Mesenchymal stem cell (in vitro differentiated cells and primary cell): ENCODE results near the gene KLHL3.

Source experiments
- DNase-seq: peaks from one replicate; pipeline ENCODE4 v3.0.0-alpha.2; 2013
- H2AFZ ChIP-seq: one replicate; pipeline ENCODE4 v1.6.1; 2013; ENCODE audit warnings: low read depth, mild to moderate bottlenecking, control low read depth, inconsistent platforms, low read length, moderate library complexity
- H2AK5ac ChIP-seq: 2 replicates; pipeline ENCODE4 v1.6.1; 2013; ENCODE audit warnings: low read length, moderate library complexity, mild to moderate bottlenecking, inconsistent platforms; ENCODE audit not compliant: severe bottlenecking
- H2BK120ac ChIP-seq: one replicate; pipeline ENCODE4 v1.6.1; 2013; ENCODE audit warnings: low read depth, mild to moderate bottlenecking, inconsistent platforms, low read length, moderate library complexity
- H2BK12ac ChIP-seq, 2 experiments: one replicate each; pipeline ENCODE4 v1.6.1; 2013; ENCODE audit warnings: inconsistent platforms in 2 of 2, low read length in 2 of 2, mild to moderate bottlenecking in 2 of 2, moderate library complexity in 2 of 2, control low read depth in 1 of 2
- H2BK15ac ChIP-seq: one replicate; pipeline ENCODE4 v1.6.1; 2013; ENCODE audit warnings: mild to moderate bottlenecking, low read depth, inconsistent platforms; ENCODE audit not compliant: poor library complexity, severe bottlenecking
- H2BK5ac ChIP-seq: 2 replicates; pipeline ENCODE4 v1.6.1; 2013; ENCODE audit warnings: low read depth, mild to moderate bottlenecking, low read length, control low read depth, inconsistent platforms; ENCODE audit not compliant: poor library complexity, severe bottlenecking
- H3K14ac ChIP-seq, 2 experiments: one replicate each; pipeline ENCODE4 v1.6.1; 2013; ENCODE audit warnings: inconsistent platforms in 2 of 2, low read length in 2 of 2, control low read depth in 1 of 2, mild to moderate bottlenecking in 1 of 2, moderate library complexity in 1 of 2
- H3K18ac ChIP-seq, 2 experiments: one replicate each; pipeline ENCODE4 v1.6.1; 2013; ENCODE audit warnings: inconsistent platforms in 2 of 2, low read length in 2 of 2, control low read depth in 1 of 2, low read depth in 1 of 2, mild to moderate bottlenecking in 1 of 2
- H3K23ac ChIP-seq, 2 experiments: one replicate each; pipeline ENCODE4 v1.6.1; 2013; ENCODE audit warnings: inconsistent platforms in 2 of 2, low read length in 2 of 2, mild to moderate bottlenecking in 2 of 2, moderate library complexity in 2 of 2, control low read depth in 1 of 2
- H3K27ac ChIP-seq: 2 replicates; pipeline ENCODE4 v1.5.1; 2013; ENCODE audit warnings: mild to moderate bottlenecking, moderate library complexity, low read length, control low read depth, inconsistent platforms; ENCODE audit not compliant: poor library complexity, severe bottlenecking
- H3K27me3 ChIP-seq, 2 experiments: 2 replicates each; pipeline versions ENCODE4 v1.6.1 to v1.7.0; 2013; ENCODE audit warnings: low read length in 2 of 2, mild to moderate bottlenecking in 2 of 2, moderate library complexity in 2 of 2, control low read depth in 1 of 2, inconsistent platforms in 1 of 2; ENCODE audit not compliant: control insufficient read depth in 1 of 2, insufficient read depth in 1 of 2
- H3K36me3 ChIP-seq, 2 experiments: 2 replicates each; pipeline versions ENCODE4 v1.6.1 to v1.7.0; 2013; ENCODE audit warnings: low read length in 2 of 2, control low read depth in 1 of 2, inconsistent platforms in 1 of 2, low read depth in 1 of 2, mild to moderate bottlenecking in 1 of 2; ENCODE audit not compliant: insufficient read depth in 2 of 2, control insufficient read depth in 1 of 2
- H3K4ac ChIP-seq, 2 experiments: one replicate each; pipeline ENCODE4 v1.6.1; 2013; ENCODE audit warnings: inconsistent platforms in 2 of 2, low read length in 2 of 2, mild to moderate bottlenecking in 2 of 2, moderate library complexity in 2 of 2, control low read depth in 1 of 2, low read depth in 1 of 2
- H3K4me1 ChIP-seq: 2 replicates; pipeline ENCODE4 v1.6.1; 2013; ENCODE audit warnings: low read depth, low read length, control low read depth; ENCODE audit not compliant: control insufficient read depth, insufficient read depth
- H3K4me2 ChIP-seq: 2 replicates; pipeline ENCODE4 v1.6.1; 2013; ENCODE audit warnings: low read length, mild to moderate bottlenecking, inconsistent platforms; ENCODE audit not compliant: poor library complexity, severe bottlenecking
- H3K4me3 ChIP-seq, 2 experiments: 2 replicates each; pipeline versions ENCODE4 v1.5.1 to v1.7.0; 2013; ENCODE audit warnings: low read length in 2 of 2, mild to moderate bottlenecking in 2 of 2, control low read depth in 1 of 2, low read depth in 1 of 2; ENCODE audit not compliant: insufficient read depth in 1 of 2
- H3K79me1 ChIP-seq: replicated peaks from 2 replicates; pipeline ENCODE4 v1.6.1; 2013; ENCODE audit warnings: mild to moderate bottlenecking, control low read depth, low read length, inconsistent platforms; ENCODE audit not compliant: poor library complexity, severe bottlenecking
- H3K9ac ChIP-seq: 2 replicates; pipeline ENCODE4 v1.7.0; 2013; ENCODE audit warnings: mild to moderate bottlenecking, low read length, moderate library complexity
- H3K9me3 ChIP-seq: 2 replicates; pipeline ENCODE4 v1.7.0; 2013; ENCODE audit warnings: mild to moderate bottlenecking, low read length; ENCODE audit not compliant: control insufficient read depth
- H4K8ac ChIP-seq: one replicate; pipeline ENCODE4 v1.6.1; 2013; ENCODE audit warnings: inconsistent platforms, mild to moderate bottlenecking, low read length, moderate library complexity
- H4K91ac ChIP-seq: one replicate; pipeline ENCODE4 v1.6.1; 2013; ENCODE audit warnings: mild to moderate bottlenecking, low read length, inconsistent platforms
- WGBS: methylation state at CpG from one replicate; pipeline ENCODE4 v1.1.7; 2013; ENCODE audit warnings: mixed read lengths; 5-methylcytosine and 5-hydroxymethylcytosine counted together

Gene KLHL3

GRCh38 chr5:137737349-137738131 is 1.7 kb upstream of the KLHL3 start:
- Histone ChIP-seq H2BK12ac (no peak overlapping the region), H3K4me2 (no peak overlapping the region), H3K4me1 (peaks cover 6% of the 10 kb centered on the region), H2BK120ac (no peak overlapping the region), H3K9ac (no peak overlapping the region), H2AFZ (no peak overlapping the region), H3K27ac (no peak overlapping the region), H3K27me3 (no peaks in the 10 kb centered on the region), H2AK5ac (no peak overlapping the region), H3K23ac (no peak overlapping the region), H3K36me3 (no peaks in the 10 kb centered on the region), H2BK5ac (no peak overlapping the region), H2BK15ac (no peak overlapping the region), H3K18ac (no peak overlapping the region), H4K8ac (no peak overlapping the region), H3K4ac (no peak overlapping the region), H3K14ac (no peak overlapping the region), H4K91ac (no peak overlapping the region), H3K9me3 (peaks cover 2% of the 10 kb centered on the region), H3K4me3 (no peak overlapping the region), H3K79me1 (peaks cover 6% of the 10 kb centered on the region)
- WGBS: 54% methylated on average over 3 of the region's 5 CpGs
- peak; percentile 10 for DNase-seq

- peaks cover 6% of the 10 kb centered on the region for H3K4me1 ChIP-seq
- H3K9me3 ChIP-seq: peaks cover 2% of the 10 kb centered on the region
- peak overlapping the region in 1 of 2 experiments; percentile 82 for H3K4me3 ChIP-seq
- H3K27me3 ChIP-seq: no peaks in the 10 kb centered on the region
- H2BK120ac ChIP-seq: no peak overlapping the region
- no peak overlapping the region for H3K4ac ChIP-seq
- H2AFZ ChIP-seq: no peak overlapping the region
- no peaks in the 10 kb centered on the region for H3K36me3 ChIP-seq
- H3K23ac ChIP-seq: no peak overlapping the region
- H3K27ac ChIP-seq: no peak overlapping the region
- no peak overlapping the region for H2AK5ac ChIP-seq
- no peak overlapping the region for H2BK12ac ChIP-seq
- peak overlapping the region; percentile 79 for H3K9ac ChIP-seq
- 93% methylated on average over 1 of the region's 1 CpG for WGBS
- H4K91ac ChIP-seq: no peak overlapping the region
- H3K4me2 ChIP-seq: no peak overlapping the region
- H3K79me1 ChIP-seq: peaks cover 6% of the 10 kb centered on the region
- H3K18ac ChIP-seq: no peak overlapping the region
- no peak overlapping the region for H2BK15ac ChIP-seq
- no peak for DNase-seq
- H4K8ac ChIP-seq: no peak overlapping the region
- H2BK5ac ChIP-seq: no peak overlapping the region
- H3K14ac ChIP-seq: no peak overlapping the region
These were observed 607 bp upstream of the KLHL3 start for GRCh38 chr5:137736496-137736895.

GRCh38 chr5:137734962-137735554 is 831 bp downstream of the KLHL3 start:
- H2BK12ac ChIP-seq: peak overlapping the region in 1 of 2 experiments; percentile 18
- no peak overlapping the region for H3K14ac ChIP-seq
- 19% methylated on average over 14 of the region's 14 CpGs for WGBS
- peak overlapping the region; percentile 93 for H3K4me2 ChIP-seq
- H4K8ac ChIP-seq: peak overlapping the region; percentile 16
- H2AFZ ChIP-seq: peak overlapping the region; percentile 43
- peak overlapping the region; percentile 53 to 82 for H3K4me3 ChIP-seq
- H3K23ac ChIP-seq: no peak overlapping the region
- H3K27me3 ChIP-seq: no peaks in the 10 kb centered on the region
- peak overlapping the region in 1 of 2 experiments; percentile 58 for H3K18ac ChIP-seq
- no peaks in the 10 kb centered on the region for H3K36me3 ChIP-seq
- H3K9ac ChIP-seq: peak overlapping the region; percentile 79
- H2BK5ac ChIP-seq: no peak overlapping the region
- peaks cover 2% of the 10 kb centered on the region for H3K9me3 ChIP-seq
- peaks cover 6% of the 10 kb centered on the region for H3K79me1 ChIP-seq
- H2BK120ac ChIP-seq: no peak overlapping the region
- no peak overlapping the region for H3K4ac ChIP-seq
- H4K91ac ChIP-seq: no peak overlapping the region
- H2BK15ac ChIP-seq: no peak overlapping the region
- H3K27ac ChIP-seq: peak overlapping the region; percentile 36
- H3K4me1 ChIP-seq: peaks cover 6% of the 10 kb centered on the region
- no peak overlapping the region for H2AK5ac ChIP-seq
- peak; percentile 40 for DNase-seq

- H3K18ac ChIP-seq: no peak overlapping the region
- no peak overlapping the region for H2AK5ac ChIP-seq
- H3K79me1 ChIP-seq: peaks cover 6% of the 10 kb centered on the region
- H2BK15ac ChIP-seq: no peak overlapping the region
- no peak overlapping the region for H2BK120ac ChIP-seq
- no peaks in the 10 kb centered on the region for H3K36me3 ChIP-seq
- no peak overlapping the region for H2BK5ac ChIP-seq
- no peak overlapping the region for H3K14ac ChIP-seq
- no peak overlapping the region for H3K27ac ChIP-seq
- H3K4me2 ChIP-seq: no peak overlapping the region
- H2AFZ ChIP-seq: no peak overlapping the region
- H2BK12ac ChIP-seq: no peak overlapping the region
- no peak overlapping the region for H3K4ac ChIP-seq
- H3K9me3 ChIP-seq: peaks cover 2% of the 10 kb centered on the region
- no peak overlapping the region for H4K91ac ChIP-seq
- H4K8ac ChIP-seq: no peak overlapping the region
- peak; percentile 6 for DNase-seq
- H3K4me3 ChIP-seq: peak overlapping the region in 1 of 2 experiments; percentile 82
- no peak overlapping the region for H3K23ac ChIP-seq
- H3K27me3 ChIP-seq: no peaks in the 10 kb centered on the region
- H3K9ac ChIP-seq: no peak overlapping the region
- WGBS: 96% methylated on average over 2 of the region's 2 CpGs
- peaks cover 6% of the 10 kb centered on the region for H3K4me1 ChIP-seq
These were observed 1.6 kb downstream of the KLHL3 start for GRCh38 chr5:137734331-137734730.
